ENCODE measurements around the gene ST3GAL3. TPM values are rescaled to one million over a fixed set of nuclear protein-coding genes. Genes with fewer than 3 reads are reported as not detected.

Gene ST3GAL3
- total RNA-seq, 1 experiment from 2014 or later = 8.6 TPM

- no peaks in the 10 kb centered on the region for H3K9me3 Mint-ChIP-seq
Measured at GRCh38 chr1:43960798-43961197, 253.5 kb downstream of the ST3GAL3 start.

DNA sequence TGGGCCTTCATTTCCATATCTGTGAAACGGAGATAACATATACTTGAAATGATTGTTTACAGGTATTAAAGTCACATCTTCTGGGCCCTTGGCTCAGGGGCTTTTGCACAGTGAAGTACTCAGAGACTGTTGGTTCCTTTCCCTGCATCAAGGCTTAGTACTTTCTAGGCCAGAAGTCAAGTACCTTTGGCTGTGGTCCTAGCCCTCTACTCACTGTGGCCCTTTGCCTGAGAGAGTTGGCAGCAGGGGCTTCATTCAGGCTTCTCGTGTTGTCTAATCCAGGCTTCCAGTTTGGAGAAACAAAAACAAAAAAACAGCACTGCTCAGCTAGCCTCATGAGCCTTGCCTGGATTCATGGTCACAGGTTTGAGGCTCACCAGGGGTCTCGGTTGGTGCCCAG lies 254.4 kb downstream of the ST3GAL3 start:
- DNase-seq (ENCODE audit: low spot score) (no peak), ATAC-seq (no peak)
- H3K9me3 Mint-ChIP-seq = no peaks in the 10 kb centered on the region
- no peak overlapping the region for H3K4me3 Mint-ChIP-seq
- ChIA-PET CTCF (no interaction called here), POLR2A (no interaction called here)
- TF ChIP-seq, protein P1, sequence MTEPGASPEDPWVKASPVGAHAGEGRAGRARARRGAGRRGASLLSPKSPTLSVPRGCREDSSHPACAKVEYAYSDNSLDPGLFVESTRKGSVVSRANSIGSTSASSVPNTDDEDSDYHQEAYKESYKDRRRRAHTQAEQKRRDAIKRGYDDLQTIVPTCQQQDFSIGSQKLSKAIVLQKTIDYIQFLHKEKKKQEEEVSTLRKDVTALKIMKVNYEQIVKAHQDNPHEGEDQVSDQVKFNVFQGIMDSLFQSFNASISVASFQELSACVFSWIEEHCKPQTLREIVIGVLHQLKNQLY (CRISPR knock-in tag; IDR thresholded peaks at IDR 0.05) = no peak
- TF ChIP-seq FOXK1 (CRISPR knock-in tag; IDR thresholded peaks at IDR 0.05) = no peak
- TF ChIP-seq ZNF232 (CRISPR knock-in tag; IDR thresholded peaks at IDR 0.05) = no peak
- TF ChIP-seq SOX15 (CRISPR knock-in tag; IDR thresholded peaks at IDR 0.05) = no peak
- no peak for TF ChIP-seq NR1H2 (CRISPR knock-in tag; IDR thresholded peaks at IDR 0.05)
- no peak for TF ChIP-seq ZNF121 (CRISPR knock-in tag; IDR thresholded peaks at IDR 0.05)
- H3K36me3 Mint-ChIP-seq = peaks cover 8% of the 10 kb centered on the region; the same call in 1 of the 2 replicates
- H3K27ac Mint-ChIP-seq = no peak overlapping the region
- no peaks in the 10 kb centered on the region for H3K4me1 Mint-ChIP-seq
- H3K27me3 Mint-ChIP-seq (ENCODE audit: low read depth) = no peaks in the 10 kb centered on the region

More at GRCh38 chr1:43960798-43961197, 253.5 kb downstream of the ST3GAL3 start:
- no peak for DNase-seq (ENCODE audit: low spot score)
- CTCF ChIA-PET = no interaction called here
- Mint-ChIP-seq H3K27me3 (ENCODE audit: low read depth) (no peaks in the 10 kb centered on the region), H3K36me3 (peaks cover 8% of the 10 kb centered on the region; the same call in 1 of the 2 replicates), H3K4me1 (no peaks in the 10 kb centered on the region), H3K4me3 (no peak overlapping the region), H3K27ac (no peak overlapping the region)
- no peak for TF ChIP-seq ZBTB21 (CRISPR knock-in tag; IDR thresholded peaks at IDR 0.05; ENCODE audit: borderline replicate concordance)
- TF ChIP-seq ZNF423 (CRISPR knock-in tag; IDR thresholded peaks at IDR 0.05) = no peak
- POLR2A ChIA-PET = no interaction called here
- ATAC-seq = no peak

- ATAC-seq (no peak), DNase-seq (ENCODE audit: low spot score) (no peak)
- H3K4me1 Mint-ChIP-seq = no peaks in the 10 kb centered on the region
- no peaks in the 10 kb centered on the region for H3K27me3 Mint-ChIP-seq (ENCODE audit: low read depth)
- peaks cover 3% of the 10 kb centered on the region; the same call in 1 of the 2 replicates for H3K36me3 Mint-ChIP-seq
- ChIA-PET POLR2A (no interaction called here), CTCF (no interaction called here)
- H3K27ac Mint-ChIP-seq = no peak overlapping the region
- no peaks in the 10 kb centered on the region for H3K9me3 Mint-ChIP-seq
- TF ChIP-seq RORB (CRISPR knock-in tag; IDR thresholded peaks at IDR 0.05) = no peak
- TF ChIP-seq NFATC4 (CRISPR knock-in tag; IDR thresholded peaks at IDR 0.05) = no peak
- TF ChIP-seq, protein P1 (CRISPR knock-in tag; IDR thresholded peaks at IDR 0.05) = no peak
- TF ChIP-seq NR1H2 (CRISPR knock-in tag; IDR thresholded peaks at IDR 0.05) = no peak
- TF ChIP-seq TP53 (CRISPR knock-in tag; IDR thresholded peaks at IDR 0.05) = no peak
- TF ChIP-seq JUN (CRISPR knock-in tag; IDR thresholded peaks at IDR 0.05) = no peak
- no peak for TF ChIP-seq NFE2L1 (CRISPR knock-in tag; IDR thresholded peaks at IDR 0.05)
- no peak for TF ChIP-seq ESRRA (CRISPR knock-in tag; IDR thresholded peaks at IDR 0.05; ENCODE audit: borderline replicate concordance)
- TF ChIP-seq ZBTB21 (CRISPR knock-in tag; IDR thresholded peaks at IDR 0.05; ENCODE audit: borderline replicate concordance) = no peak
- TF ChIP-seq, protein P2, sequence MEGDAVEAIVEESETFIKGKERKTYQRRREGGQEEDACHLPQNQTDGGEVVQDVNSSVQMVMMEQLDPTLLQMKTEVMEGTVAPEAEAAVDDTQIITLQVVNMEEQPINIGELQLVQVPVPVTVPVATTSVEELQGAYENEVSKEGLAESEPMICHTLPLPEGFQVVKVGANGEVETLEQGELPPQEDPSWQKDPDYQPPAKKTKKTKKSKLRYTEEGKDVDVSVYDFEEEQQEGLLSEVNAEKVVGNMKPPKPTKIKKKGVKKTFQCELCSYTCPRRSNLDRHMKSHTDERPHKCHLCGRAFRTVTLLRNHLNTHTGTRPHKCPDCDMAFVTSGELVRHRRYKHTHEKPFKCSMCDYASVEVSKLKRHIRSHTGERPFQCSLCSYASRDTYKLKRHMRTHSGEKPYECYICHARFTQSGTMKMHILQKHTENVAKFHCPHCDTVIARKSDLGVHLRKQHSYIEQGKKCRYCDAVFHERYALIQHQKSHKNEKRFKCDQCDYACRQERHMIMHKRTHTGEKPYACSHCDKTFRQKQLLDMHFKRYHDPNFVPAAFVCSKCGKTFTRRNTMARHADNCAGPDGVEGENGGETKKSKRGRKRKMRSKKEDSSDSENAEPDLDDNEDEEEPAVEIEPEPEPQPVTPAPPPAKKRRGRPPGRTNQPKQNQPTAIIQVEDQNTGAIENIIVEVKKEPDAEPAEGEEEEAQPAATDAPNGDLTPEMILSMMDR (IDR thresholded peaks at IDR 0.05) = no peak
- no peak for TF ChIP-seq ZNF232 (CRISPR knock-in tag; IDR thresholded peaks at IDR 0.05)
- TF ChIP-seq PREB (CRISPR knock-in tag; IDR thresholded peaks at IDR 0.05; ENCODE audit: borderline replicate concordance) = no peak
- TF ChIP-seq, protein P3, sequence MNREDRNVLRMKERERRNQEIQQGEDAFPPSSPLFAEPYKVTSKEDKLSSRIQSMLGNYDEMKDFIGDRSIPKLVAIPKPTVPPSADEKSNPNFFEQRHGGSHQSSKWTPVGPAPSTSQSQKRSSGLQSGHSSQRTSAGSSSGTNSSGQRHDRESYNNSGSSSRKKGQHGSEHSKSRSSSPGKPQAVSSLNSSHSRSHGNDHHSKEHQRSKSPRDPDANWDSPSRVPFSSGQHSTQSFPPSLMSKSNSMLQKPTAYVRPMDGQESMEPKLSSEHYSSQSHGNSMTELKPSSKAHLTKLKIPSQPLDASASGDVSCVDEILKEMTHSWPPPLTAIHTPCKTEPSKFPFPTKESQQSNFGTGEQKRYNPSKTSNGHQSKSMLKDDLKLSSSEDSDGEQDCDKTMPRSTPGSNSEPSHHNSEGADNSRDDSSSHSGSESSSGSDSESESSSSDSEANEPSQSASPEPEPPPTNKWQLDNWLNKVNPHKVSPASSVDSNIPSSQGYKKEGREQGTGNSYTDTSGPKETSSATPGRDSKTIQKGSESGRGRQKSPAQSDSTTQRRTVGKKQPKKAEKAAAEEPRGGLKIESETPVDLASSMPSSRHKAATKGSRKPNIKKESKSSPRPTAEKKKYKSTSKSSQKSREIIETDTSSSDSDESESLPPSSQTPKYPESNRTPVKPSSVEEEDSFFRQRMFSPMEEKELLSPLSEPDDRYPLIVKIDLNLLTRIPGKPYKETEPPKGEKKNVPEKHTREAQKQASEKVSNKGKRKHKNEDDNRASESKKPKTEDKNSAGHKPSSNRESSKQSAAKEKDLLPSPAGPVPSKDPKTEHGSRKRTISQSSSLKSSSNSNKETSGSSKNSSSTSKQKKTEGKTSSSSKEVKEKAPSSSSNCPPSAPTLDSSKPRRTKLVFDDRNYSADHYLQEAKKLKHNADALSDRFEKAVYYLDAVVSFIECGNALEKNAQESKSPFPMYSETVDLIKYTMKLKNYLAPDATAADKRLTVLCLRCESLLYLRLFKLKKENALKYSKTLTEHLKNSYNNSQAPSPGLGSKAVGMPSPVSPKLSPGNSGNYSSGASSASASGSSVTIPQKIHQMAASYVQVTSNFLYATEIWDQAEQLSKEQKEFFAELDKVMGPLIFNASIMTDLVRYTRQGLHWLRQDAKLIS (CRISPR knock-in tag; IDR thresholded peaks at IDR 0.05; ENCODE audit: borderline replicate concordance) = no peak
- no peak overlapping the region for H3K4me3 Mint-ChIP-seq
Measured at GRCh38 chr1:43962324-43962723, 255.0 kb downstream of the ST3GAL3 start.

All from WTC11 (cell line).